ENCODE results near the gene EIF3B.

Gene EIF3B

DNA sequence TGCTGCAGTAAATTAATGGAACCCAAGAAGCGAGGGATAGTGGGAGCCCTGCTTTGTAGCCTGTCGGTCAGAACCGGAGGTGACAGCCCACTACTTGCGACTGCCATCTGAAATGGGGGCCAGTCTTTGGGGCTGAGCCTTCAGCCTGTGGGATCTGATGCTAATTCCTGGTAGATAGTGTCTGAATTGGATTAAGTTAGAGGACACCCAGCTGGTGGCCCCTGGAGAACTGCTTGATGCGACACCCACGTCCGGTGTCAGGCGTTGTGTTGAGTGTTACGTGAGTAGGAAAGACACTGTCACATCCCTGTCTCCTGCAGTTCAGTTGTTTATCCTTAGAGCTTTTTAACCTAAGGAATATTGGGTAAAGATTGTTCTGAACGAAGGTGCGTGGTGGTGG lies 5.0 kb downstream of the EIF3B start:
- Histone ChIP-seq H3K27me3 (ENCODE audit: insufficient read depth, poor library complexity, severe bottlenecking) (no peaks in the 10 kb centered on the region), H3K4me1 (ENCODE audit: insufficient read depth, poor library complexity, severe bottlenecking) (peaks cover 10% of the 10 kb centered on the region), H3K9me3 (ENCODE audit: severe bottlenecking) (no peaks in the 10 kb centered on the region), H3K27ac (ENCODE audit: poor library complexity, severe bottlenecking) (no peak overlapping the region), H3K36me3 (ENCODE audit: low read depth) (peaks cover 87% of the 10 kb centered on the region), H3K4me3 (ENCODE audit: severe bottlenecking) (no peak overlapping the region)
- ATAC-seq (ENCODE audit: low read depth) (no peak), DNase-seq (ENCODE audit: low spot score) (no peak)
- TF ChIP-seq, protein P1, sequence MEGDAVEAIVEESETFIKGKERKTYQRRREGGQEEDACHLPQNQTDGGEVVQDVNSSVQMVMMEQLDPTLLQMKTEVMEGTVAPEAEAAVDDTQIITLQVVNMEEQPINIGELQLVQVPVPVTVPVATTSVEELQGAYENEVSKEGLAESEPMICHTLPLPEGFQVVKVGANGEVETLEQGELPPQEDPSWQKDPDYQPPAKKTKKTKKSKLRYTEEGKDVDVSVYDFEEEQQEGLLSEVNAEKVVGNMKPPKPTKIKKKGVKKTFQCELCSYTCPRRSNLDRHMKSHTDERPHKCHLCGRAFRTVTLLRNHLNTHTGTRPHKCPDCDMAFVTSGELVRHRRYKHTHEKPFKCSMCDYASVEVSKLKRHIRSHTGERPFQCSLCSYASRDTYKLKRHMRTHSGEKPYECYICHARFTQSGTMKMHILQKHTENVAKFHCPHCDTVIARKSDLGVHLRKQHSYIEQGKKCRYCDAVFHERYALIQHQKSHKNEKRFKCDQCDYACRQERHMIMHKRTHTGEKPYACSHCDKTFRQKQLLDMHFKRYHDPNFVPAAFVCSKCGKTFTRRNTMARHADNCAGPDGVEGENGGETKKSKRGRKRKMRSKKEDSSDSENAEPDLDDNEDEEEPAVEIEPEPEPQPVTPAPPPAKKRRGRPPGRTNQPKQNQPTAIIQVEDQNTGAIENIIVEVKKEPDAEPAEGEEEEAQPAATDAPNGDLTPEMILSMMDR (IDR thresholded peaks at IDR 0.05; ENCODE audit: poor library complexity, severe bottlenecking): no peak

DNA sequence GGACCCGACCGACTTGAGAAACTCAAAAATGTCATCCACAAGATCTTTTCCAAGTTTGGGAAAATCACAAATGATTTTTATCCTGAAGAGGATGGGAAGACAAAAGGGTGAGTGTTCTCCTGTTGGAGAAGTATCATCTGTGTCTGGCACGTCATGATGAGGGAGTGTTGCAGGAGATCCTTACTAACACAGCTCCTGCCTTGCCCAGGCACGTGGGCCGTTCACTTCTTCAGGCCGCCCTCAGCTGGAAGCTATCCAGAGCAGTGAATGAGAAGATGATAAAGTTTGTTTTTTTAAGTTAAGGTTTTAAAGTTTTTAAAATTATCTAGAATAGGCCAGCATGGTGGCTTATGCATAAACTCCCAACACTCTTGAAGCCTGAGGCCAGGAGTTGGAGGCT lies 6.2 kb downstream of the EIF3B start:
- TF ChIP-seq, protein P1 (IDR thresholded peaks at IDR 0.05; ENCODE audit: poor library complexity, severe bottlenecking): no peak

DNA sequence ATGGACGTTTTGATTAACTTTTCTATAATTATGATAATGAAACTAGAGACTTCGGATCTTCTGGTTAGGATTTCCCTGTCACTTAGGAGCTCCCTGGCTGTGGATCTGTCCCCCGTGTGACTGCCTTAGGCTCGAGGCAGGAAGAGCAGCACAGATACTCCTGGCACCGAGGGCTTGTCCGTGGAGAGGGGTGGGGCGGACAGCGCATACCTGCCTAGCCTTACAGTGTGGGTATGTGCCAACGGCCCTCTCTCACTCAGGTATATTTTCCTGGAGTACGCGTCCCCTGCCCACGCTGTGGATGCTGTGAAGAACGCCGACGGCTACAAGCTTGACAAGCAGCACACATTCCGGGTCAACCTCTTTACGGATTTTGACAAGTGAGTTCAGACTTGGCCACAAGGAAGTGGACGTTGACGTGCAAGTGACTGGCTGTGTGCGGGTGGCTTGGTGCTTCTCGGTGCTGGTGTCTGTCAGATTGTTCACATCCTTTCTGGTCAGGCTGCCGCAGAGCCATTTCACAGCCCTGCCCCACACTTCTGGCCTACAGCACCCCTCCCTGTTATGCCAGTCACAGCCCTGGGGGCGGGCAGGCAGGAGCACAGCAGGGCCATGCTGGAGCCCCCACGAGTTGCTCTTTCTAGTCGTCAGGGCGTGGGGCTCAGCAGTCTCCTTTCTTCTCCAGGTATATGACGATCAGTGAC lies 7.9 kb downstream of the EIF3B start:
- H3K27me3 ChIP-seq (ENCODE audit: insufficient read depth, poor library complexity, severe bottlenecking): no peaks in the 10 kb centered on the region
- TF ChIP-seq, protein P1 (IDR thresholded peaks at IDR 0.05; ENCODE audit: poor library complexity, severe bottlenecking): no peak
- DNase-seq (ENCODE audit: low spot score) (no peak), ATAC-seq (ENCODE audit: low read depth) (no peak)
- H3K36me3 ChIP-seq (ENCODE audit: low read depth): peaks cover 96% of the 10 kb centered on the region
- no peak overlapping the region for H3K27ac ChIP-seq (ENCODE audit: poor library complexity, severe bottlenecking)
- H3K9me3 ChIP-seq (ENCODE audit: severe bottlenecking): no peaks in the 10 kb centered on the region
- H3K4me1 ChIP-seq (ENCODE audit: insufficient read depth, poor library complexity, severe bottlenecking): no peaks in the 10 kb centered on the region
- no peak overlapping the region for H3K4me3 ChIP-seq (ENCODE audit: severe bottlenecking)

More for the DNA sequence above, 6.2 kb downstream of the EIF3B start:
- DNase-seq (ENCODE audit: low spot score) (no peak), ATAC-seq (ENCODE audit: low read depth) (no peak)
- H3K9me3 ChIP-seq (ENCODE audit: severe bottlenecking): no peaks in the 10 kb centered on the region
- H3K4me1 ChIP-seq (ENCODE audit: insufficient read depth, poor library complexity, severe bottlenecking): peaks cover 10% of the 10 kb centered on the region
- no peaks in the 10 kb centered on the region for H3K27me3 ChIP-seq (ENCODE audit: insufficient read depth, poor library complexity, severe bottlenecking)
- peaks cover 98% of the 10 kb centered on the region for H3K36me3 ChIP-seq (ENCODE audit: low read depth)
- no peak overlapping the region for H3K27ac ChIP-seq (ENCODE audit: poor library complexity, severe bottlenecking)
- no peak overlapping the region for H3K4me3 ChIP-seq (ENCODE audit: severe bottlenecking)

DNA sequence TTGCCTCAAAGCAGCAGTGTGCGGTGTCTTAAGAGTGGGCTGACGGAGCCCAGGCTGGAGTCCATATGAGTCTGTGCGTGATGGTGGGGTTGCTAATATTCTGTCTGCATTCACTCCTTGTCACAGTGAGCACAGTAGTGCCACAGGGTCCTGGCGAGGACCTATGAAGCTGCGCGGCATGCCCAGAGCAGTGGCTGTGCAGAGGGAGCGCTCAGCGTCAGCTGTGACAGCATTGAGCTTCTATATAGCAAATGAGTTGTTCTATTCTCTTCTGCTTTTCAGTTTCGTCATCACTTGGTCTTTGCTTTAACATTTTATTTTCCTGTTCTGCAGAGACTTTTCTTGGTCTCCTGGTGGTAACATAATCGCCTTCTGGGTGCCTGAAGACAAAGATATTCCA lies 14.5 kb downstream of the EIF3B start:
- Histone ChIP-seq H3K9me3 (ENCODE audit: severe bottlenecking) (no peaks in the 10 kb centered on the region), H3K36me3 (ENCODE audit: low read depth) (peaks cover 96% of the 10 kb centered on the region), H3K27ac (ENCODE audit: poor library complexity, severe bottlenecking) (no peak overlapping the region), H3K4me1 (ENCODE audit: insufficient read depth, poor library complexity, severe bottlenecking) (no peaks in the 10 kb centered on the region), H3K27me3 (ENCODE audit: insufficient read depth, poor library complexity, severe bottlenecking) (no peaks in the 10 kb centered on the region), H3K4me3 (ENCODE audit: severe bottlenecking) (no peak overlapping the region)
- ATAC-seq (ENCODE audit: low read depth): no peak
- TF ChIP-seq, protein P1 (IDR thresholded peaks at IDR 0.05; ENCODE audit: poor library complexity, severe bottlenecking): no peak
- no peak for DNase-seq (ENCODE audit: low spot score)

DNA sequence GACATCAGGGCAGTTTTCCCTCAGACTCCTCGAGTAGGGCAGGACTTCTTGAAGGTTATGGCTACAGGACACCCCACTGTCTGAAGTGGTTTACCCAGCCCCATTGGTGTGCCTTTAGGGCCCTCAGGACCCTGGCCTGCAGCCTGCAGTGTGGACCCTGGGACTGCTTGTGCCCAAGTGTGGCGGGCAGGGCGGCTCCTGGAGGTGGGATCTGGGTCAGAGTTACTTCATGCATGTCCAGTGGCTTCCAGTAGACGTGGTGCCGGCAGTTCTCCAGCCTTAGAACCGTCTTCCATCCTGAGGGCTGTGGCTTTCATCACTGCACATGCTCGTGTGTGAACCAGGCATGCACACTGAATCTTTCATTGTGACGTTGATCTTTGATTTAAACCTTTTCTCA lies 16.7 kb downstream of the EIF3B start:
- no peak for DNase-seq (ENCODE audit: low spot score)
- H3K27ac ChIP-seq (ENCODE audit: poor library complexity, severe bottlenecking): no peak overlapping the region
- H3K27me3 ChIP-seq (ENCODE audit: insufficient read depth, poor library complexity, severe bottlenecking): no peaks in the 10 kb centered on the region
- TF ChIP-seq, protein P1 (IDR thresholded peaks at IDR 0.05; ENCODE audit: poor library complexity, severe bottlenecking): no peak
- H3K36me3 ChIP-seq (ENCODE audit: low read depth): peaks cover 96% of the 10 kb centered on the region
- no peaks in the 10 kb centered on the region for H3K9me3 ChIP-seq (ENCODE audit: severe bottlenecking)
- no peak for ATAC-seq (ENCODE audit: low read depth)
- H3K4me3 ChIP-seq (ENCODE audit: severe bottlenecking): no peak overlapping the region
- no peaks in the 10 kb centered on the region for H3K4me1 ChIP-seq (ENCODE audit: insufficient read depth, poor library complexity, severe bottlenecking)

Measured in RWPE2 (cell line).